Left forelimb (tissue), 1 donor: ENCODE measurements around the gene XYLT1.
A peak's percentile ranks its signal among the peaks of the same experiment; 100 is the strongest.
"Not testable (repeated sequence)": the region's sequence is repeated elsewhere in the genome, so short reads cannot be mapped to it uniquely, and the experiment has no call there.

Source experiments
- DNase-seq: peaks from one replicate; pipeline ENCODE4 v3.0.0-alpha.2; 2018; ENCODE audit warnings: low spot score

Gene XYLT1

DNA sequence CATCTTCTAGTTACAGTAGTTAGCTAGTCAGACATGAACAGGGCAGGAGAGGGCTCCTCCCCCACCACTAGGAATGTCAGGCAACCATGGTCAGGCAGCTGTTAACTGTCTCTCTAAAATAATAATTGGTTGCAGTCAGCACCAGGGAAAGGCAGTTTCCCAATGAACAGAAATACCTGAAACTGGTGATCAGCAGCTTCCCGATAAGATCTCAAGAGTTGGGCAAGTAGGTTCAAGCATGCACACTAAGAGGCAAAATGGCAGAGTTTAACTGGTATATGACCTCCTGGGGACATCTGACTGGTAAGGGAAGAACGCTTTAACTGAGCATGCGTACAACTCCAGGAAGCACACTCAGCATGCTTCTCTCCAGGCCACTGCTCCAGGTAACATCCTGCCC lies 12.6 kb upstream of the XYLT1 start:
- no peak for DNase-seq

DNA sequence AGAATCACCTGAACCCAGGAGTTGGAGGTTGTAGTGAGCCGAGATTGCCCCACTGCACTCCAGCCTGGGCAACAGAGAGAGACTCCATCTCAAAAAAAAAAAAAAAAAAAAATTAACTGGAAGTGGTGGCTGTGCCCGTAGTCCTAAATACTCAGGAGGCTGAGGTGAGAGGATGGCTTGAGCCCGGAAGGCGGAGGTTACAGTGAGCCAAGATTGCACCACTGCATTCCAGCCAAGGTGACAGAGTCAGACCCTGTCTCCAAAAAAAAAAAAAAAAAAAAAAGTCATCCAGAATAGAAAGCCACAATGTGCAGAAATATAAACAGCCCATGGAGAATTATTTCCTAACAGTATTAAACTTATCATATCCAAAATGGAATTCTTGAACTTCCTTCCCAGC lies 11.6 kb upstream of the XYLT1 start:
- not testable (repeated sequence) for DNase-seq

DNA sequence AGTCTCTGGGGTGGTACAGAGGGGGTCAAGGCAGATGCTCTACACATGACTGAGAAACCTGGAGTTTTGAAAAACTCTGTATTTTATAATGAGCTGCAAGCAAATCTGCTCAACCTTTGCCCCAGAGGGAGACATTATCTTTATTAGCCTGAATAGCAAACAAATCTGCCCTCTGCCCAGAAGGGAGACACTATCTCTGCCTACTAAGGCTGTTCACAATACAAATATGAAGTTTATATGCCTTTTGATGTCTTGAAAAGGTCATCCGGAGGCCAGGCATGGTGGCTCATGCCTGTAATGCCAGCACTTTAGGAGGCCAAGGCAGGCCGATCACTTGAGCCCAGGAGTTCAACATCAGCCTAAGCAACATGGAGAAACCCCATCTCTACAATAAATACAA lies 11.0 kb upstream of the XYLT1 start:
- no peak for DNase-seq

DNA sequence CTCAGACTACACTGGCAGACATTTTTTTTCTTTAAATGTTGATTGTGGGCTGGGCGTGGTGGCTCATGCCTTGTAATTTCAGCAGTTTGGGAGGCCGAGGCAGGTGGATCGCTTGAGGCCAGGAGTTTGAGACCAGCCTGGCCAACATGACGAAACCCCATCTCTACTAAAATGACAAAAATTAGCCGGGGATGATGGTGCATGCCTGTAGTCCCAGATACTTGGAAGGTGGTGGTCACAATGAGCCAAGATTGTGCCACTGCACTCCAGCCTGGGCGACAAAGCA lies 6.4 kb upstream of the XYLT1 start:
- DNase-seq, result not testable (repeated sequence)

DNA sequence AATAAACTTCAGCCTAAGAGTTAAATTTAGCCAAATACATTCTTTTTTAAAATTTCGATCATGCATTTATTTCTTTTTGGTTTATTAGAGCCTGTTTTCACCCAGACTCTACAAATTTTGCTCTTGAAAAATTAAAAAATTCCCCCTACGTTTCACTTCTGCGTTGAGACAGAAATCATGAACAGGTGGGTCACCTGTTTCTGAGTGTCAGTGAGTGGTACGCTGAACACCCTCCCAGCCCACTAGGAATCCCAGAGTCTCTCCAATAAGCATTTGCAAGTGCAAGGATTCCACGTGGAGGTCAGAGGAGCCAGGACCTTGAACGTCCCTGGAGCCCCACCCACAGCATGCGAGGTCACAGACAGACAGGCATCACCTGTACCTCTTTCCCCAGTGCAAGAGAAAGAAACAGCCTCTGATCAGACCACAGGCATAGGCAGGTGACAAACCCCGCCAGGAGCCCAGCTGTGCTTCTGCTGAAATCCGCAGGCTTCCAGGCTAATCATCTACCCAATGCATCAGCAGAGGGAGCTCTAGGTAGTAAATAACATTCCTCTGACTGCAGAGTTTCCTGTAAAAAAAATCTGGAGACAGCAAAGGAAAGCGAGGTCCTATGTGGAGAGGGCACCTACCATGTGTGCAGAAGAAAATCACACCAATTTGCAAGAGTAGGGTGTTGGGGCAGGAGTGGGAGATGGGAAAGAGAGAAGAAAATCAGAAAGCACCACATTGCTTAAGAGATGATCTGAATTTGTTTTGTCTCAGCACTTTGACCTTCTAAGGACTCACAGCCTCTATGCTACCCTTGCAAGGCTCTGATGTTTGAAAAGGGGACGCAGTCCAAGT lies 5.9 kb upstream of the XYLT1 start:
- no peak for DNase-seq

DNA sequence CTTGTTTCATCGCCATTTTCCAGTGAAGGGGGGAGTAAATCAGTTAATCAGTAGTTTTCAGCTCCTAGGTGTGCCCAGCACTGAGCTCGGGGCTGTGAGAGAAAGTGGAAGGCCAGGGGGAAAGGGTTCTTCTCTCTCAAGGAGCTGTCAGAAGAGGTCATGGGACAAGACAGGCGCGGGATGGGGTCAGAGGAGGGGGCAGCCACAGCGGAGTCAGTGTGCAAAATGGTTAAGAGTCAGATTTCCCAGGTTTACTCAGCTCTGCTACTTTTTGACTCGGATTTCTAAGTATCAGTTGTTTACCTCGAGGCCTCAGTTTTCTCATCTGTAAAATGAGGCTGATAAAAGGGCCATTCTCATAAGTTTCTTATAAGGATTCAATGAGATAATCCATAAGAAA lies 4.3 kb upstream of the XYLT1 start:
- no peak for DNase-seq

DNA sequence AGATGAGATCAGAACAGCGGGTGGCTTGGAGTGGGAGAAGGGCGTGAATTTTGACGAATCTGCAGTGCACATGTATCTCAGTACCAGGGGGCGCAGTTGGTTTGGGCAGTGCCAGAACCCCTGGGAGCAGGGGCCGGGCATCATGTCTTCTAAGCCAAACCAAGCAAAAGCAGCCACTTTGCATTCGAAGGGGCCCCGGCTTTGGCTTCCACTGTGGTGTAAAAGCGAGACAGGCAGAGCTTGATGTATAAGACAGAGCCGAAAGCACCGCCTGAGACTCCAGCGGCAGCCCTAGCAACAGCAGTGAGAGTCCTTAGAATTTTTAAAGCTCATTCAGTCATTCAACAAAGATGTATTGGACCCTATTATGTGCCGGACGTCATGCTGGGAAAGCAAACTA lies 3.8 kb upstream of the XYLT1 start:
- DNase-seq, result no peak

DNA sequence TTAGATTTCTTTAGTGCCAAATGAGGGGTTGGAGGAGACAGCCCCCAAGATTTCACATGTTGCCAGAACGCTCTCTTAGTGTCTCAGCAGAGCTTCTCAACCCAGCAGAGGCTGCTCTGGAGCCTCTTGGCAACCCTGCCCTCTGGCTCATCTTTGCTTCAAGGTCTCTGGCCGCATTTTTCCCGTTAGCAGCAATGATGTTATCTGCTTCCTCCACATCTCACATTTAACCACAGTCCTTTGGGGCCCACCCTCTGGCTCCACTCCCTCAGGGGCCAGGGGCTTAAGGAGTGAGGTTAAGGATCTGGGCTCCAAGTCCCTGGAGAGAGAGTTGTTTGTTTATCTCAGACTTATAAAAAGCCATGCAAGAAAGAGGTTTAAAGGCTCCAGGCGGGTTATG lies 3.3 kb upstream of the XYLT1 start:
- no peak for DNase-seq

DNA sequence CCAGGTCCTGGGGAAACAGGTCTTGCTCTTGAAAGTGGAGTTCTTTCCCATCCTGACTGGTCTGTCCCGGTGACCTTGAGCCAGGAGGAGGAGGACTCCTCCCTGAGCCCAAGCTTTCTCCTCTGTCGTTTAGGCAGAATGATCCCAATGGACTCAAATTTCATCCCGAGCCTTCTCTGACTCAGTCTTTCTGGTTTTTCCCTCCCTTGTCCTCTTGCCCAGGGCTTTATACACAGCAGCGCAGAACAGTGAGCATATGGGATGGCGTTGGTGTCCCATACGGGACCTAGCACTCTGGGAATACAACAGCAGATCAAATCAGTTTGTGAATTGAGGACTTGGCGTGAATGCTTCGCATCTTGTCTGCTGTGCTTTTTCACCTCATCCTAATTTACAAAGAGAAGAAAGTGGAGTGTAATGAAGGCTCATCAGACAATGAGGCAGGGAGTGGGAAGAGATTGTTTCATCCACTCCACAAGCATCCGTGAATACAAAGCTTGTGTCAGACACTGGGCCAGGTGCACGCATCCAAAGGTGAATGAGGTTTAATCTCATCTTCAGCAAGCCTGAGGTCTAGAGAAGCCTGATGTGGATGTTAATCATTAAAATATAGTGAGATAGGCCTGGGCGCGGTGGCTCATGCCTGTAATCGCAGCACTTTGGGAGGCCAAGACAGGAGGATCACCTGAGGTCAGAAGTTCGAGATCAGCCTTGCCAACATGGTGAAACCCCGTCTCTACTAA lies 1.1 kb upstream of the XYLT1 start:
- no peak for DNase-seq

DNA sequence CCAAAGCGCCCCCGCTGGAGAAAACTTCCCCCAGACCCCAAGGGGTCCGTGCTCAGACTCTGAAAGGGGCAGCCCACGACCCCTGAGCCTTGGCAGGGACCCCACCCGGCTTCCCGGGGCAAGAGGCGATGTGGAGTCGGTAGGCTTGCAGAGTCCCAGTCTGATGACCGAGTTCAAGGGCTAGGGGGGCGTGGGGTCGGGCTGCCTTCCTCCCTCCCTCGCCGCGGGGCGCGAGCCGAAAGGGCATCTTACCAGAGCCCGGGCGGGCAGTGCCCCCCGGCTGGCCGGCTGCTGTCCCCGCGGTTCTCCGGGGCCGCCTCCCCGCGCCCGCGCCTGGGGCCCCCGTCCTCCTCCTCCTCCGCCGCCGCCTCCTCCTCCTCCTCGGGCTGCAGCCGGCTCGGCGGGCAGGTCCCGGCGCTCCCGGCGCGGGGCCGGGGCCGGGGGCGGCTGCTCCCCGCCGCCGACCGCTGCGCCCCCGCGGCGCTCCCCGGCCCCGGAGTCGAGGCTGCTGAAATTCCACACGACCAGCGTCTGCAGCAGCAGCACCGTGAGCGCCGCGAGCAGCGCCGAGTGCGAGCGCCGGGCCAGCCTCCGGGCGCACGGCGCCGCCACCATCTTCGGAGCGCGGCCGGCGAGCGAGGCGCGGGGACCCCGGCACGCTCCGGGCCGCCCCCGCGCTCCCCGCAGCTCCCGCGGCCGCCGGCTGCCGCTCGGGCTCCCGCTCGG lies 415 bp downstream of the XYLT1 start:
- no peak for DNase-seq

DNA sequence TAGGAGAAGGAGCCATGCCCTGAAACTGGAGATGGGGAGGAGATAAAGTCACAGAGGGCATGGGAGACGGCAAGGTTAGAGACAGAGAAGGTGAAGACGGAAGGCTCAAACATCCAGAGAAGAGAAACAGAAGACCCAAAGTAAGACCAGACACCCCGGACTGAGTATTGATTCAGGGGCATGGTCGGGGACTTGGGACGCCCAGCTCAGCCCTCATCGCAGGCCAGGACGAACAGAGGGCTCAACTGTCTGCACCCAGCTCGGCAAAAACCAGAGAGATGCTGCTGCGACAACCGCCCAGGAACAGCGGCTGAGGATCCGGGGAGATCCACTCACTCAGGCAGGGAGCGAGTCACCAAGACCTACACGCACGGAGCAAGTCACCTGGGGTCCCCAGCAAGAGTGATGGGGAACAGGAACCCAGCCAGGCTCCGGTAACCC lies 999 bp downstream of the XYLT1 start:
- DNase-seq, result no peak

DNA sequence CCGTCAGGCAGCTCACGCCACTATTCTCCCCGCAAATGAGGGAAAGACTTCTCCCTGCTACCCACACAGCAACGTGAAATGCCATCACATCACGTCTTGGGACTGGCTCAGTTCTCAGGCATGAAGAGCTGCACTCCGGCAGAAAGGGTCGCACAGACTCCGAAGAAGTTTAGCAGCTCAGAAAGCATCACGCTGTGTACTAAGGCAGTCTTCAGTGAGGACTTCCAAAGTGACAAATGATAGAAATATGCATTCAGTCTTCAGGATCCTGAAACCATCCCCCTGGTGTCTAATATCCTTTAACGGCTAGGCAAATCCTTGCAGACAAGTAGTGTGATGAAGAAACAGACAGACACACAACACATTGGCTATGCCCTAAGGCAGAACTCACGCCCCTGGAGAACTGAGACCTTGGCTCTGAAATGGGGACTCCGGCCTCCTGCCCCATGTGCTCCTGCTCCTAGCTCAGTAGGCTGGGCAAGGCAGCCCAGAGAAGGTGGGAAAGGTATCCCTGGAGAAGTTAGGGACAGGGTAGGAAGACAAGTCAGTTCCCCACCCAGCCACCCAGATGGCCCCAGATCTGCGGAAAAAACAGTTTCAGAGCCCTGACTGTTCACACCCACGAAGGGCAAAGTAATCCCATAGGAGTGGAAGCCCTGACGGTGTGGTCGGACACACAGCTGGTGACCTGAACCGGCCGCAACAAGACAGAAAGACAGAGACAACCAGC lies 1.6 kb downstream of the XYLT1 start:
- no peak for DNase-seq

DNA sequence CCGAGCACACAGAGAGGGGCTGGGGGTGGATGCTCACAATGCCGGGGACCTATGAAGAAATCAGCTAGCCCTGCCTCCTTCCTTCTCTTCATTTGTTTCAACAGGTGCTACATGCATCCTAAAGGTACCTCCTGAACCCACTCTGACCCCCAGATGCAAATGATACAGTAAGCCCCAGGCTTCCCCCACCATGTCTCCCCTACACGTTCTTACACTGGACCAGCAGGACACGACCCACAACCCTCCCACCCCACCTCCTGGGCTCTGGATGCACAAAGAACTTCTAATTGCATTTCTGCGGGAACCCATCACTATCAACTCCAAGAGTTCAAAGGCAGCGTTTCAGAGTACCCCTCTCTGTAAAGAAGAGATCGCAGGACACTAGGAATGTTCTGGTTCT lies 2.1 kb downstream of the XYLT1 start:
- no peak for DNase-seq

DNA sequence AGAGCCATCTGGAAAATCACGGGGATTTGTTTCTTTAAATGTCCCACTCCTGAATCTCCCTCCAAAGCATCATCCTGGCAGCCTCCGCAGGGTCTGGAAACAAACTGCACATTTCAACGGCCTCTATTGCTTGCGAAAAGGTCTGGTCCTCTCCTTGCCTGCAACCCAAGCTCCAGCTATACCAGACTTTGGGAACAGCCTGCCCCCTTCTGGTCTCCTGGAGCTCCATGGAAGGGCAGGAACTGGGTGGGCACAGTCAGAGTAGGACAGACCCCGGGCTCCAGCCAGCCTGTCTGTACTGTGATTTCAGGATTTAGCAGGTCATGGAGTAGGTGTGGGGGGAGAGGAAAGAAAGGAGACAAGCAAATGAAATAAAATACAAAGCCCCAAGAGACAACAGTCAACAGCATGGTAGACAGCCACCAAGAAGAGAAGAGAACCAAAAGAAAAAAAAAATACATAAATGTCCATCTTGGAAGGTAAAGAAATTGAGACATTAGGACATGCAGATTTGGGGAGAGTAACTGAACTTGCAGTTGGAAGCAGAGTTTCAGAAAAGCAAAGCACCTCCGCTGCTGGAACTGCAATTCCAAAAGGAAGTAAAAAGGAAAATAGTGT lies 2.7 kb downstream of the XYLT1 start:
- peak; percentile 80 for DNase-seq

DNA sequence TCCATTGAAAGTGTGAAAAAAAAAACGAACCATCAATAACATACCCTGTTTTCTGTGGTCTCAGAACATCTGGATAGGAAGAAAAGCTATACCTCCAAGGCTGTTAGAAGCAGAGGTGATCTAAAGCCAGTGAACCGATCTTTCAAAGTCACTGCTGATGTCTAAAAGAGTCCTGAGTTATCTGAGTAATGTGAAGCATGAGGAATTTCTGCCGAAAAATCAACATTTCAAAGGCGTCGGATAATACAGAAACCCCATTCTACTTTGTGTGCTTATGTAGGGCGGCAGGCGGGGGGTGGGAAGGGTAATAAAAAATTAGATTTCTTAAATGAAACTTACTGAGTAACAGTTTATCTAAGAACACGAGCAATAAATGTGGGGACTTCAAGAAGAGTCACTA lies 3.9 kb downstream of the XYLT1 start:
- DNase-seq, result no peak

DNA sequence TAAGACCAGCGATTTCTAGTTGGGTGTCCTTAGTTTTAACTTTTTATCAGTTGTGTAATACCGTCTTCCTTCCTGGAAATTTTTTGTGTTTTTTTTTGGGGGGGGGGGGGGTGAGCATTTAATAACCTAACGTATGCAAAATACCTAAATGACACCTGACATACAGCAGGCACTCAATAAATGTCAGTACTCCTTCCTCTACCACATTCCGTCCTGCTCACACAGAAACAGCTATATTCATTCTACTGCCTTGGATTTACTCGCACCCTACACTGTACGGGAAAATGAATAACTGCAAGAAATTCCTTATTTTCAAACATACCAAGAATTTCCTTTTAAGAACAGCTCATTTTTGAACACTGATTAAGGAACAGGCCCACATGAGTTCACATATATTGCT lies 5.3 kb downstream of the XYLT1 start:
- DNase-seq, result no peak

DNA sequence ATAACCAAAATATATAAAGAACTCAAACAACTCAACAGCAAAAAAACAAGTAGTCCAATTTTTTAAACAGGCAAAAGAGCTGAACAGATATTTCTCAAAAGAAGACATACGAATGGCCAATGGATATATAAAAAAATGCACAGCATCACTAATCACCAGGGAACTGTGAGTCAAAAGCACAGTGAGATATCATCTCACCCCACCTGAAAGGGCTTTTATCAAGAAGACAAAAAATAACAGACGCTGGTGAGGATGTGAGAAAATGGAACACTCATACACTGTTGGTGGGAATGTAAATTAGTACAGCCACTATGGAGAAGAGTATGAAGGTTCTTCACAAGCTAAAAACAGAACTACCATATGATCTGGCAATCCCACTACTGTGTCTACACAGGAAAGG lies 7.4 kb downstream of the XYLT1 start:
- no peak for DNase-seq

DNA sequence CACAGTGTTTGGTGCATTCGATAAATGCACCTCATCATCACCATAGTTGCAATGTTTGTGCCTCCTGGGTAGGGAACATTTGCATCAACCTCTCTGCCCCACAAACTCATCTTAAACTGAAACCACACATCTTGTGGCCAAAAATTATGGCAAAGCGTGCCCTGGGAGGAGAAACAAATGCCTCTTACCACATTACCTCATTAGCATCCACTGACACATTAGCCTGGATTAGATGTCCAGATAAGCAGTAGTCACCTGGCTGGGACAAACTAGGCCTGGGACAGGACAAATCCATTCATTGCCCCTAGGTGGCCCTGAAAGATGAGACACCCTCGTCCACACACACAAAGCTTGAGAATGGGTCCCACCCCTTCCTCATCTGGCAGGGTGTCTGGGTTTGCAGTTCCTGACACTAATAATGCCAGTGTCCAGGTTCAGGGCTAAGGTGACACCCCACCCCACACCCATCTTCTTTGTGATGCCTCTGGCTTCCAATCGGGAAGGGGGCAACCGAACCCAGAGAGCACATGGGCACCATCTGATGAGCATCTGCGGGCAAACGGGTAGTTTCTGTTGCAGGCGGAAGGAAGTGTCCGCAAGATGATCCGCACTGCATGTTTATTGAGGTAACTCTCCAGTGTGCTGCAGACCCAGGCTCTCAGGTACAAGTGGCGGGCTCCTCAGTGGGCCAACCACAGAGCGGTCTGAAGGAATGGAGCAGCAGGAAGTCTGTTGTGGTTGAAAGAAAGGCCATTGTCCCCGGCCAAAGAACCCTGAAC lies 8.6 kb downstream of the XYLT1 start:
- DNase-seq, result no peak

DNA sequence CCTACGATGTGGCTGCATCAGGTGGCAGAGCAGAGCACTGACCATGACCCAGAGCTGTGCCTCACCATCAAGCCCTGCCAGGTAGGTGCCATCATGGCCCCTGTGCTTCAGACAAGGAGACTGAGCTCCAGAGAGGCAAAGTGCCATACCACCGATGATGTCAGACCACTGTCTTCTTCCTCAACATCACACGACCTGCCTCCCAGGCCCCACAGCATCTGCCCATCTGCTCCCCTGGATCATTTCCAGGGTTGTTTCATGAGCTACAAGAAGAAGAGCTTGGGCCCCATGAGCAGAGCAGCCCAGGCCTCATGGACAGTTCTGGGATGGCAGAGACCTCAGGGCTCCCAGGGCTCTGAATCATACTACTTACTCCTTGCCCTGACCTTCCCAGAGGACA lies 9.9 kb downstream of the XYLT1 start:
- no peak for DNase-seq

DNA sequence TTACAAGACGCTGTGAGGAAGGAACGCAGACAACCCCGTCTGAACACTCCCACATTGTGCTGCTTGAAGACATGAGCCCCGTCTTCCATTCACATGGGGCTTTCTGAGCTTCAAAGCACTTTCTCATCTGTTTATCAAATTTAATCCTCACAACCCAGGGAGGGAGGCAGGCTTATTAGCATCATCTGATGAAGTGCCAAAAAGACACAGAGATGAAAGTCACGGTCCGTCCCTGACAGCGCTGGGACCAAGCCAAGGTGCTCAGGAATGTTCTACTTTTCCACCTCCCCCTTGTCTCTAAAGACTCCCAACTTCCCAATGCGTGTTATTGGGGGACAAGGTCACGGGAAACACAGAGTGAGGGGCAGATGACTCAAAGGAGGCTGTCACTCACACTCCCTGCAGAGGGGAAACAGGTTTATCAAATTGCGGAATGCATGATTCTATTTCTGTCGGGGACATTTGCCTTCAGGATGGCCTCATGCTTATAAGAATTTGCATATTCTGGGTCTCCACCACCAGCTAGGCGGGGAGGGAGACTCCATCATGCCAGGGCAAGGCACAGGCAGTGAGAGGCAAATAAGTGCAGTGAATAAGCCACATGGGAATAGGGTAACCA lies 10.7 kb downstream of the XYLT1 start:
- no peak for DNase-seq

DNA sequence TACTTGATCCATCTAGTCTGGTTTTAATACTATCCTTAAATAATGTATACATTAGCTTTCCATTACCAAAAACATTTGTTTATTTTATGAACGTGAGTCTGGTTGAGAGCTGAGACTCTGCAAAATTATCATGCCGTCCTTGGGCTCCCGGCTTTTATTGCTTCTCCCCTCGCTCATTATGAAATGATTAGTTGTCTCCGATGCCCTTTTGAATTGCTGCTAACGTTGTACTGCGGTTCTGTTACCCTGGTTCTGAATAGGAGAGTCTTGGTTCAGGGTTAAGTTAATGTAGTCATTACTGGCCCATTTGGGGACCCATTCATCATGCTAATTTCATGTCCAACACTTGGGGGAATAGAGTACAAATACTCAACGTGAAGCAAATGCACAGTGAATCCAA lies 12.8 kb downstream of the XYLT1 start:
- no peak for DNase-seq
